ENCODE measurements around the gene INTS11.
"Not testable (repeated sequence)": the region's sequence is repeated elsewhere in the genome, so short reads cannot be mapped to it uniquely, and the experiment has no call there.

The INTS11 gene

GRCh38 chr1:1324524-1325287 is at the start of gene INTS11, which contains the start of gene CPTP:
TSS of gene INTS11 (minus strand) at chr1:1324660. CDS start at chr1:1324608, 52 bp downstream.
TSS of gene CPTP (plus strand) at chr1:1324802. CDS start at chr1:1326911, 2,109 bp downstream.
- DNase-seq: peak; percentile 91

GRCh38 chr1:1373815-1374588 is 49.5 kb upstream of the INTS11 start:
- DNase-seq: no peak

GRCh38 chr1:1373051-1373814 is 48.8 kb upstream of the INTS11 start:
- no peak for DNase-seq

- peak; percentile 61 for DNase-seq
Measured at GRCh38 chr1:1371746-1372711, 47.6 kb upstream of the INTS11 start.

- DNase-seq: no peak
Measured at GRCh38 chr1:1371364-1371745, 46.9 kb upstream of the INTS11 start.

- no peak for DNase-seq
Measured at GRCh38 chr1:1370771-1371300, 46.4 kb upstream of the INTS11 start.

- not testable (repeated sequence) for DNase-seq
Measured at GRCh38 chr1:1370094-1370493, 45.6 kb upstream of the INTS11 start.

GRCh38 chr1:1367315-1367714 is 42.9 kb upstream of the INTS11 start:
- no peak for DNase-seq

- DNase-seq: no peak
Measured at GRCh38 chr1:1366699-1367066, 42.2 kb upstream of the INTS11 start.

- no peak for DNase-seq
Measured at GRCh38 chr1:1365875-1366698, 41.6 kb upstream of the INTS11 start.

GRCh38 chr1:1364266-1364665 is 39.8 kb upstream of the INTS11 start:
- no peak for DNase-seq

- DNase-seq: peak; percentile 85
Measured at GRCh38 chr1:1361982-1362423, 37.5 kb upstream of the INTS11 start.

- DNase-seq: no peak
Measured at GRCh38 chr1:1361233-1361981, 36.9 kb upstream of the INTS11 start.

- DNase-seq: peak; percentile 97
Measured at GRCh38 chr1:1360506-1361169, 36.2 kb upstream of the INTS11 start.

- DNase-seq: peak; percentile 65
Measured at GRCh38 chr1:1359664-1360468, 35.4 kb upstream of the INTS11 start.

GRCh38 chr1:1359308-1359663 is 34.8 kb upstream of the INTS11 start:
- peak; percentile 57 for DNase-seq

- peak; percentile 89 for DNase-seq
Measured at GRCh38 chr1:1358433-1359271, 34.2 kb upstream of the INTS11 start, which contains the start of gene MXRA8. TSS of gene MXRA8 (minus strand) at chr1:1358555. CDS start at chr1:1358504, 51 bp downstream.
